Ectodermal cell (in vitro differentiated cells): ENCODE results near the gene CRIP1.

ENCODE experiments used
- H3K27ac ChIP-seq: 2 replicates; pipeline ENCODE4 v1.7.0; 2013; ENCODE audit warnings: mild to moderate bottlenecking, low read depth, low read length; ENCODE audit not compliant: insufficient read depth, poor library complexity, severe bottlenecking
- H3K27me3 ChIP-seq: 2 replicates; pipeline ENCODE4 v1.7.0; 2013; ENCODE audit warnings: mild to moderate bottlenecking, low read length; ENCODE audit not compliant: insufficient read depth, control insufficient read depth, poor library complexity, severe bottlenecking
- H3K36me3 ChIP-seq: one replicate; pipeline ENCODE4 v1.7.0; 2013; ENCODE audit warnings: low read length; ENCODE audit not compliant: control insufficient read depth, insufficient read depth
- H3K4me1 ChIP-seq: one replicate; pipeline ENCODE4 v1.7.0; 2013; ENCODE audit warnings: low read length; ENCODE audit not compliant: control insufficient read depth, insufficient read depth
- H3K4me3 ChIP-seq: 2 replicates; pipeline ENCODE4 v1.7.0; 2013; ENCODE audit warnings: low read depth, low read length, control low read depth; ENCODE audit not compliant: insufficient read depth
- H3K9me3 ChIP-seq: 2 replicates; pipeline ENCODE4 v1.7.0; 2013; ENCODE audit warnings: mild to moderate bottlenecking, low read length, moderate library complexity; ENCODE audit not compliant: control insufficient read depth
- WGBS, 2 experiments: methylation state at CpG; one replicate each; pipeline ENCODE4 v1.1.7; 2013; ENCODE audit warnings: missing lambda C conversion rate in 2 of 2; 5-methylcytosine and 5-hydroxymethylcytosine counted together

The CRIP1 gene

DNA sequence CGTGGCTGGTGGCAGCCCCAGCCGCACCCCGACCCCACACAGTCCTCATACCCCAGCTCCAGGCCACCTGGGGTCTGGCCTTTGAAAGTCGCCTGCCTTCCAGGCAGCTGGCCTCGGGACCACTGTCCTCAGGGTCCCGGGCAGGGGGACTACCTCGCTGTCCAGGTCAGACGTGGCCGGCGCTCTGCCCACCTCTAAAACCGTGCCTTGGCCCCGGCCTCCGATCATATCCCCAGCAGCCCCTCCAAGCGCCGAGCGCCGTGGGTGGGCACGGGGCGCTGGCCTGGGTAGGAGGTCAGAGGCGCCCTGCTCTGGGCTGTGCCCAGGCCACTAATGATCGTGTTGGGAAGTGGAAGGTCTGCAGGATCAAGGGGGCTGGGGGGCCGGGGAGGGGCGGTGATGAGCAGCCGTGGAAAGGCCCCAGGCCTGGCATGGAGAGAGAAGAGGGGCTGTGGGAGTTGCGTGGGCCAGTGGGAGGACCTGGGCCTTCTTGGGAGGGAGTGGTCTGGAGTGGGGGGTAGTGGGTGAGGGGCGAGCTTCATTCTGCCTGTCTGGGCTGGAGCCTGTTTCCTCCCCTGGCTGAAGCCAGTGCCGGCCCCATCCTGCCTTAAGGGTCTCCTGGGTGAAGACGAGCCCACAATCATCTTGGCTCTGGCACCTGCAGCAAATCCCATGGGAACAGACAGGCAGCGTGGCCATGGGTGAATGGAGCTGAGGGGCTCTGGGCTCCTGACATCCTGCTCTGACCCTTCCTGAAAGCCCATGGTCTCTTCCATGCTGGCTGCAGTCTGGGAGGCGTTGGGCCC, 44.6 kb downstream of the CRIP1 start:
- WGBS, 2 experiments: 86 to 87% methylated on average over 30 of the region's 30 CpGs
- no peak overlapping the region for H3K27ac ChIP-seq
- no peaks in the 10 kb centered on the region for H3K36me3 ChIP-seq
- no peaks in the 10 kb centered on the region for H3K9me3 ChIP-seq
- H3K4me3 ChIP-seq: no peak overlapping the region
- H3K27me3 ChIP-seq: peaks cover 27% of the 10 kb centered on the region
- peaks cover 7% of the 10 kb centered on the region for H3K4me1 ChIP-seq

DNA sequence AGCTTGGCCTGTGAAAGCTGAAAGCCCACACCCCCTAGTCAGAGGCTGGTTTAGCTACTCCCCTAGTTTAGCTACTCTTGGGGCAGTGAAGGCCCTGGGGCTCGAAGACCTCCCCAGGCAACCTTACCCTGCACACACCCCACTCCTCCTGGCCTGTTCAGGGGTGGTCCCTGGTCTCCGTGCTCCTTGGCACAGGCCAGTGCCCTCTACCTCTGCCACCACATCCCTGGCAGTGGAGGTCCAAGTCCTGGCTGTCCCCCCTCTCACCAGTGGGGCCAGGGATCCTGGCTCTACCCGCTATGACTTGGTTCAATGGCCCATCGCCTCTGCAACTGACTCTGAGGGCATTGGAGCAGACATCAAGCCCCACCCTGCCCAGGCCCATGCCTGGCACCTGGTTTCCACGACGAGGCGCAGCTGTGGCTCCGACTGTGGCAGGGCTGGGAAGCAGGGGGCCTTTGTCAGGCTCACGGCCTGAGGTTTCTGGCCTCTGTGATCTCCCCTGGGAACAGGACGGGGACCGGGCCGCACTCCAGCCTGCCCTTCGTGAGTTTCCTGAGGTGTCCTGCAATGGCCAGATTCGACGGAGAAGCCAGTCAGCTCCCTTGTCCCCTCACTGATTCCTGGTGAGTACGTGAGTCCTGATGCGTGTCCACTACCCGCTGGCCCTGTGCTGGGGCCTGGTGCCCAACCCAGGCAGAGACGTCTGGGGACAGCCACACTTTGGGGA, 45.4 kb downstream of the CRIP1 start:
- Histone ChIP-seq H3K9me3 (no peaks in the 10 kb centered on the region), H3K27ac (no peak overlapping the region), H3K4me3 (no peak overlapping the region), H3K27me3 (peaks cover 22% of the 10 kb centered on the region), H3K4me1 (peaks cover 7% of the 10 kb centered on the region), H3K36me3 (no peaks in the 10 kb centered on the region)
- WGBS, 2 experiments: 85 to 86% methylated on average over 19 of the region's 19 CpGs

DNA sequence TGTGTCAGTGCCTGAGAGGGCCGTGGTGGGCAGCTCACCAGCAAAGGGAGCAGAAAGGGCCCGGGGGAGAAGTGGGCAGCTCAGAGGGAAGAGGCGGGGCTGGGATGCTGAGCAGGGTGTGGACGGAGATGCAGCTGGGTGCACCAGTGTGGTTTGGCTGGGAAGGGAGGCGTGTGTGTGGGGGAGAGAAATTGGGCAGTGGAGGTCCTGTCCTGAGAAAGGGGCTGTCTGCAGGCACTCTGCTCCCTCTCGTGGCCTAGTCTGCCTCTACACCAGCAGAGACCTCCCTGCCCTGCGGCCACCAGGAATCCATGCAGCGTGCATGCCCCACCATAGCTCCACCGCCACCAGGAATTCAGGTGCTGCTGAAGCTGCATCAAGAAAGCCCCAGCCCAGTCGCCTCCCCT, 46.1 kb downstream of the CRIP1 start:
- WGBS, 2 experiments: 53 to 60% methylated on average over 10 of the region's 10 CpGs

DNA sequence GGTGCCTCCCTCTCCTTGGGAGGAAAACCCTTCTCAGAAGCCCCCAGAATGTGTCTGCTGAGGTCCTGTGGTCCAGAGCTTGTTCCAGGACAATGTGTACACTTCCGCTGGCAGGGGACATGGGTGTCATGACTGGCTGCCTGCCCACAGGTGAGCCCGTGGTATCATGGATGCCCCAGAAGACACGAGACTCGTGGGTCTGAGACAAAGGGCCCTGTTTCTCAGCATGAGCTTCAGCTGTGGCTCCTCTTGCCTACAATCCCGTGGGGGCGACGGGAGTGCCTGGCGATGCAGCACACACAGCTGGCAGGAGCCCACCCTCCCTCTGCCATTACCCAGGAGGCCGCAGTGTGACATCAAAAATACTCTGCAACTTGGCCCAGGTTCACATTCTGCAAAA, 46.7 kb downstream of the CRIP1 start:
- Histone ChIP-seq H3K9me3 (no peaks in the 10 kb centered on the region), H3K36me3 (no peaks in the 10 kb centered on the region), H3K4me3 (no peak overlapping the region), H3K27me3 (peaks cover 9% of the 10 kb centered on the region), H3K4me1 (no peaks in the 10 kb centered on the region), H3K27ac (no peak overlapping the region)
- 80% methylated on average over 9 of the region's 9 CpGs for WGBS, 2 experiments

More for the DNA sequence above, 46.1 kb downstream of the CRIP1 start:
- Histone ChIP-seq H3K36me3 (no peaks in the 10 kb centered on the region), H3K27me3 (peaks cover 15% of the 10 kb centered on the region), H3K4me3 (no peak overlapping the region), H3K4me1 (peaks cover 4% of the 10 kb centered on the region), H3K9me3 (no peaks in the 10 kb centered on the region), H3K27ac (no peak overlapping the region)

DNA sequence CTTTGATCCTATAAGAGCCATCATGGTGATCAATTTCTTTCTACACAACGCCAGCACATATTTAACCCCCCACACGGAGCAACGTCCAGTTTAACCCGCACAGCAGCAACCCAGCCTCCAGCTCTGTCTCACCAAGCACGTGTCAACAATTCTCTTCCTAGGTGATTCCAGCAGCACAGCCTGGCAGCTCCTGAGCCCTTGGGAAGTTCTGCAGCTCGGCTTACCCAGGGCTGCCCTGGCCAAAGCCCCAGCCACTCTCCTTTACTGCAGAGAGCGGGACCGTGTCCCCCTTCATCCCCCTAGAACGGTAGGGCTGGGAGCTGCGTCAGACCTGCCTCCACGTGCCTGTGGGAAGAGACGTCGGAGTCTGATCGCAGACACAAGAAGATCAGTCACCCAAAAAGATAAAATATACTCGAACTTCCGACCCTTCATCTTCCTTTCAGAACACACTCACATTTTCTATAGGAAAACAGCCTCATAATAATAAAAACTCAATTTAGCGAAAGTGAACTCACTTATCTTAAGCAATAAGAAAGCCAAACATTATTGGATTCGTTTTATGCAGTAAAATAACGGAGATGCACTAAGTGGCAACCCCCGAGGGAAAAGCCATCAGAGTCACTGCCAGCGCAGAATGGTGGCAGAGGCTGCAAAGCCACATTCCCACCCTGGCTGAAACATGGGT, 47.3 kb downstream of the CRIP1 start:
- H3K9me3 ChIP-seq: no peaks in the 10 kb centered on the region
- H3K4me3 ChIP-seq: no peak overlapping the region
- 72 to 73% methylated on average over 21 of the region's 21 CpGs for WGBS, 2 experiments
- H3K27ac ChIP-seq: no peak overlapping the region
- no peaks in the 10 kb centered on the region for H3K36me3 ChIP-seq
- no peaks in the 10 kb centered on the region for H3K4me1 ChIP-seq
- peaks cover 4% of the 10 kb centered on the region for H3K27me3 ChIP-seq

DNA sequence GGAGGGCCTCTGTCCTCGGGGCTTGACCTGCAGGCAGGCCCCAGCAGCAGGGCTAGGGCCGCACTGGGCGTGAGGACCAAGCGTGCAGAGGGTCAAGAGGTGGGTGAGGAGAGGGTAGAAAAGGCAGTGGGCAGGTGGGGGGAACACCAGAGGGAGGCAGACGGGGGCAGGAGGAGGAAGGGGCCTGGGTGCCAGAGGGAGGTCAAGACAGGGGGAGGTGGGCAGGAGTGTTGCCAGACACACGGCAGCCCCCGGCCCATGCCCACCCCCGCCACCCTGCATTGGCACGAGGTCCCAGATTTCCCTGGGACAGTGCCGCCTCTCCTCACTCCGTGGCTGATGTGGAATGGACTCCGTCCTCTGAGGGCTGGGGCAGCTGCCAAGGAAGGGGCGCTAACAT, 47.9 kb downstream of the CRIP1 start:
- Histone ChIP-seq H3K4me3 (no peak overlapping the region), H3K27me3 (no peaks in the 10 kb centered on the region), H3K4me1 (no peaks in the 10 kb centered on the region), H3K9me3 (no peaks in the 10 kb centered on the region), H3K27ac (no peak overlapping the region), H3K36me3 (no peaks in the 10 kb centered on the region)
- 78 to 79% methylated on average over 13 of the region's 13 CpGs for WGBS, 2 experiments

DNA sequence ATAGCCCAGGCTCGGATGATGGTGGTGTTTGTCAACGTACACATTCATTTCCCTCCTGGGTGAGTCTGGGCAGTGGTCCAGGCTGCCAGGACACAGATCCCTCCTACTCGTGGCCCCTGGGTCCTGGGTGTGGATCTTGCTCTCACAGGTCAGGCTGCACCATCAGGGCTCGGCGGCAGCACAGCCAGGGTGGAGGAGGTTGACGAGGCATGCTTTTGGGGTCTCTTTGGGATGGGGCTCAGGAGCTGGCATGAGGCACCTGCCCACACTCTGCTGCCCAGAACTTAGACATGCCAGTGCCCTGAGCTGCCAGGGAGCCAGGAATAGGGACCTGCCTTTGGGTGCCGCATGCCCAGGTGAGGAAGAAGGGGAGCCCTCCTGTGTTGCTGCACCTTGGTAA, 49.4 kb downstream of the CRIP1 start:
- H3K9me3 ChIP-seq: no peaks in the 10 kb centered on the region
- no peak overlapping the region for H3K4me3 ChIP-seq
- no peak overlapping the region for H3K27ac ChIP-seq
- 81 to 84% methylated on average over 7 of the region's 7 CpGs for WGBS, 2 experiments
- no peaks in the 10 kb centered on the region for H3K4me1 ChIP-seq
- H3K27me3 ChIP-seq: no peaks in the 10 kb centered on the region
- H3K36me3 ChIP-seq: no peaks in the 10 kb centered on the region

DNA sequence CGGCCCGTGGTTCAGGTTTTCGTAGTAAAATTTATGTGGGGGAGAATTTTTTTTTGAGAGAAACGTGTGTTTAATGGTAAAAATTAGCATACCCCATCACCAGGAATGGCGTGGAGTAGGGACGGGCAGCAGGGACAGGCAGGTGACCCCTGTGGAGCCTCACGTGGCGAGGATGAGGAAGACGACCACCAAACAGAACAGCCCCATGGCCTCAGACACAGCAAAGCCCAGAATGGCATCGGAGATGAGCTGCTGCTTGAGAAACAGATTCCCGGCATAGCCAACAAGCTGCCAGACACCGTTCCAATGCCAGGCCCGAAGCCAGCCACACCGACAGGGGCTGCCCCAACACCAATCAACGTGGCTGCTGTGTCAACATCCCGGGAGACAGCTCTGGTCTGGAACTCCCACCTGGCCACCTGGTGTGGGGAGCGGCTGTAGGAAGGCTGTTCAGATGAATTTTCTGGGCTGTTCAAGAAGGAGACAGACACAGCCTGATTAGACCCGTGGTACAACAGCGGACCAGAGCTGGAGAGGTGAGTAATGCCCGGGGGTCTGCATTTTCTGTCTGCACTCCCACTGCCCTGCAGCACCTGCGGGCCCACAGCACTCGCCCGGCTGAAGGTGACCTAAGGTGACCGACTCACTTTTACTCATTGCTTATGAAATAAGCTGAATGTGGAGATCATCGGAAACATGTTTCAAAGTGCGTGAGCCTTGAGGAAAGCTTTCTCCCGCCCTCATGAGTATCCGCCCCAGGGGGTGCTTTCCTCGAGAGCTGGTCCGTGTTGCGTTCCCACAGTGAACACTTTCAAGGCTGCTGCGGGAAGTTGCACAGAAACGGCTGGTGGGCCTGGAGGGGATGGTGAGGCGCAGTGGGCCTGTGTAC, 50.2 kb downstream of the CRIP1 start:
- H3K36me3 ChIP-seq: no peaks in the 10 kb centered on the region
- no peaks in the 10 kb centered on the region for H3K4me1 ChIP-seq
- no peak overlapping the region for H3K4me3 ChIP-seq
- H3K27me3 ChIP-seq: no peaks in the 10 kb centered on the region
- no peak overlapping the region for H3K27ac ChIP-seq
- WGBS, 2 experiments: 75 to 76% methylated on average over 34 of the region's 34 CpGs
- H3K9me3 ChIP-seq: peaks cover 1% of the 10 kb centered on the region

DNA sequence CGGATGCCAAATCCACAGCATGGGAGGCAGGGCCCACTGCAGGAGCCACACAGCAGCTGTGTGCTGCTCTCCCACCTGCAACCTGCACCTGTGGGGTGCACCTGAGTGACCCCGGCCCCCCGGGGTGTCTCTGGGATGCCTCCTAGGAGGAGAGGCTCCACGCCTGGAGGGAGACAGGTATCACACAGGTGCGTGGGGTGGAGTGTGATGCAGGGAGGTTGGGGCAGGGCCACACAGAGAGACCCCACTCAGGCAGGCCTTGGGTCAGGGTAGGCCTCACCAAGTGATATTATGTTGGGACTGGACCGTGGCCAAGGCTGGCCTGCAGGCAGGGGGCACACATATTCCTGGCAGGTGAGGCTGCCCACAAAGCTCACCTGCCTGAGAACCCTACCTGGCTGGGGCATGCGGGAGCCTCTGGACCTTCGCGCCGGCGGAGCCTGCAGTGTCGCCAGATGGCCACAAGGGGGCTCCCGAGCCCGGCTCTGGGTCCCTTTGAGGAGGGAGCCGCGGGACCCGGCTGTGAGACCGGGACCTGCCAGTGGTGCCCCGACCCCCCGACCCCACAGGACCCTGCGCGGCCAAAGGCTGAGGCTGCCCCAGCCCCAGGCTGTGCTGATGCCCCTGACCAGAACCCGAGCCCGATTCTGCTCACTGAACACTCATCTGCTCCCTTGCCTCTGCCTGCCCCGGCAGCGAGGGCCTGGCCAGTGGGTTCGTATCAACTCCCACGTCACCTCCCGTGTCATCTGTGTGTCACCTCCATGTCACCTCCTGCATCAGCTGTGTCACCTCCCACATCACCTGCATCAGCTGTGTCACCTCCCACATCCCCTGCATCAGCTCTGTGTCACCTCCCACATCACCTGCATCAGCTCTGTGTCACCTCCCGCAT, 51.1 kb downstream of the CRIP1 start:
- no peak overlapping the region for H3K27ac ChIP-seq
- 34 to 39% methylated on average over 30 of the region's 30 CpGs for WGBS, 2 experiments
- no peak overlapping the region for H3K4me3 ChIP-seq
- no peaks in the 10 kb centered on the region for H3K4me1 ChIP-seq
- H3K27me3 ChIP-seq: no peaks in the 10 kb centered on the region
- no peaks in the 10 kb centered on the region for H3K36me3 ChIP-seq
- peaks cover 4% of the 10 kb centered on the region for H3K9me3 ChIP-seq
